GM19468 (cell line): ENCODE results near the gene CCNJL.
"Not testable (repeated sequence)": the region's sequence is repeated elsewhere in the genome, so short reads cannot be mapped to it uniquely, and the experiment has no call there.

ENCODE experiments used
- ATAC-seq: cut with Tn5 transposase; IDR thresholded peaks from one replicate; pipeline ENCODE4 v1.9.1; 2021; ENCODE audit warnings: mild to moderate bottlenecking, moderate library complexity, moderate number of reproducible peaks; ENCODE audit not compliant: unreplicated experiment; ENCODE audit errors: extremely low read depth

Gene CCNJL

GRCh38 chr5:160312134-160312959 is at the start of gene CCNJL:
TSS of gene CCNJL (minus strand) at chr5:160312564. CDS start at chr5:160311923, 641 bp downstream.
- no peak for ATAC-seq

- no peak for ATAC-seq
Measured at GRCh38 chr5:160361624-160362228, 49.4 kb upstream of the CCNJL start.

GRCh38 chr5:160360310-160360709 is 47.9 kb upstream of the CCNJL start:
- ATAC-seq: no peak

- ATAC-seq: no peak
Measured at GRCh38 chr5:160359816-160360215, 47.5 kb upstream of the CCNJL start.

GRCh38 chr5:160359242-160359641 is 46.9 kb upstream of the CCNJL start:
- ATAC-seq: no peak

GRCh38 chr5:160357861-160358411 is 45.6 kb upstream of the CCNJL start:
- ATAC-seq: no peak

- ATAC-seq: no peak
Measured at GRCh38 chr5:160357394-160357793, 45.0 kb upstream of the CCNJL start.

GRCh38 chr5:160356550-160357347 is 44.4 kb upstream of the CCNJL start:
- ATAC-seq: no peak

GRCh38 chr5:160354666-160355065 is 42.3 kb upstream of the CCNJL start:
- no peak for ATAC-seq

GRCh38 chr5:160353379-160353778 is 41.0 kb upstream of the CCNJL start:
- no peak for ATAC-seq

GRCh38 chr5:160352308-160352707 is 39.9 kb upstream of the CCNJL start:
- ATAC-seq: no peak

GRCh38 chr5:160349935-160350303 is 37.6 kb upstream of the CCNJL start:
- no peak for ATAC-seq

GRCh38 chr5:160349249-160349934 is 37.0 kb upstream of the CCNJL start:
- no peak for ATAC-seq

- no peak for ATAC-seq
Measured at GRCh38 chr5:160348080-160348479, 35.7 kb upstream of the CCNJL start.

- no peak for ATAC-seq
Measured at GRCh38 chr5:160347448-160347847, 35.1 kb upstream of the CCNJL start.

GRCh38 chr5:160342413-160342941 is 30.1 kb upstream of the CCNJL start:
- no peak for ATAC-seq

GRCh38 chr5:160341309-160341870 is 29.0 kb upstream of the CCNJL start:
- no peak for ATAC-seq

- ATAC-seq: not testable (repeated sequence)
Measured at GRCh38 chr5:160340513-160340912, 28.1 kb upstream of the CCNJL start.

- ATAC-seq: no peak
Measured at GRCh38 chr5:160339406-160340130, 27.2 kb upstream of the CCNJL start.
